Measurements from ENCODE around the gene PPFIA2. TPM values are rescaled to one million over a fixed set of nuclear protein-coding genes. Genes with fewer than 3 reads are reported as not detected.

Gene PPFIA2
- total and polyA plus RNA-seq, 5 donors, result 0.62 to 3.0 (median 0.89) TPM

DNA sequence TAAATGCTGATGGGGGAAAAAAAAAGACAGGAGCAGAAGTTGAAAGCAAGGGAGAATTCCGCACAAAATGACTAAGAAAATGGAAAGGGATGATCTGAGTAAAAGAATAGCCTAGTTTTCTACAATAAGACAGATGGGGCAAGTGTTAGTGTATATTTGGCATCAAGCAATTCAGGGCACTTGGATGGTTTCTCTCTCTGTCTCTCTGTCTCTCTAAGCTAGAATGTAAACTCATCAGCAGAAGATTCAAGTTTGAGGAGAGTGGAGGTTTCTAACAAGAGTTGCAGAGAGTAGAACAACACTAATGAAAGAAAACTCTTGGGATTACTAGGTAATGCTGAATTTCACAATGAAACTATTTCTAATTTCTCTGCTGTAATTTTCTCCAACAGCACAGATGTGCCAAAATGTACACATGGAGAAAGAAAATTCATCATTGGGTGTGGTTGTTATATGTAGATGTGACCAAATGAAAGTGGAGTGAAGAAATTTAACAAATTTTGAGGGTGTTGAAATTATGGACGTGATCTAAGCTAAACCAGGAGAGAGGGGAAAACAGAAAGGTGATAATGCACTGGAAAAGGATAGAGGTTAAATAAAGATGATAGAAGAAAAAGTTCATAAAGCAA, 444.1 kb downstream of the PPFIA2 start:
- DNase-seq (no peak), ATAC-seq (no peak)
- H3K27me3 ChIP-seq (ENCODE audit: control insufficient read depth, insufficient read depth), result no peaks in the 10 kb centered on the region
- 68% methylated on average over 2 of the region's 2 CpGs for WGBS
- H3K27ac ChIP-seq (ENCODE audit: low read length), result no peak overlapping the region
- intact Hi-C loops (cut with DNase I), result no loop called here
- H3K9me3 ChIP-seq (ENCODE audit: control insufficient read depth, low read length), result no peaks in the 10 kb centered on the region
- no peak overlapping the region for H3K4me3 ChIP-seq (ENCODE audit: low read length)
- no peaks in the 10 kb centered on the region for H3K4me1 ChIP-seq (ENCODE audit: control insufficient read depth, insufficient read depth, low read length)

DNA sequence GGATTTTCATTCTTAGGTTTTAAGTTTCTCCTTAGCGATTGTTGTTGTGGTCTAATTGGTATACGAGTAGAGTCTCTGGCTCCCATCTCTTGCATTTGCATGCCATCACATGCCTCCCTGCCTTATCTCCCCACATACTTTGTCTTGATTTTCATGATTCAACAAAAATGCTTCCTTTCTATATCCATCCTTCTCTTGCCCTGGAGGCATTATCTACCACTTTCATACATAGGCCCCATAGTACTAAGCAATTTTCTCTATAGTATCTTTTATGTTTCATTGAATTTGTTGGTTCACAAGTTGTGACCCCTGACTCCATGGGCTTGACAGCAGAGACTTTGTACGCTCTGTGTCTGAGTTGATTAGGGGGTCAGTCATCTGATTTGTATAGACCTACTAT, 455.2 kb downstream of the PPFIA2 start:
- Histone ChIP-seq H3K9me3 (ENCODE audit: control insufficient read depth, low read length) (no peaks in the 10 kb centered on the region), H3K4me1 (ENCODE audit: control insufficient read depth, insufficient read depth, low read length) (no peaks in the 10 kb centered on the region), H3K27ac (ENCODE audit: low read length) (no peak overlapping the region), H3K4me3 (ENCODE audit: low read length) (no peak overlapping the region), H3K27me3 (ENCODE audit: control insufficient read depth, insufficient read depth) (no peaks in the 10 kb centered on the region)
- WGBS, result 89% methylated on average over 3 of the region's 3 CpGs
- ATAC-seq, result no peak
- DNase-seq, result no peak
- intact Hi-C loops (cut with DNase I), result no loop called here

DNA sequence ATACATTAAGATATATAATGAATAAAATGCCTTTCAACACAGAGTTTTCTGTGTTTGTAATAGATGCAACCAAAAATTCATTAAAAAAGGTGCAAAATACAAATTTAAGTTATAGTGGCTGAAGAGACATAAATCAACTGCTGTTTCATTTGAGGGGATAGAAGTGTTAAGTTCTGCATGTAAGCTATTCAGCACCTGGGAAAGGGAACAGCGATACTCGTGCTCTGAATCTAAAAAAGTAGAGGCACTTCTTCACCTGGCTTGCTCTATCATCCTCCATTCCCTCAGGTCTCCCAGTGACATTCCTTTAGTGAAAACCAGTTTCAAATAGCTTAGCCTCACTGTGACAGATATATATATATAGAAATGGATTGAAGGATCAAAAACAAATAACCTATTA, 458.7 kb downstream of the PPFIA2 start:
- H3K4me3 ChIP-seq (ENCODE audit: low read length), result no peak overlapping the region

GRCh38 chr12:81297601-81298000, 461.5 kb downstream of the PPFIA2 start:
- ATAC-seq (no peak), DNase-seq (no peak)
- intact Hi-C loops (cut with DNase I), result no loop called here
- H3K4me1 ChIP-seq (ENCODE audit: control insufficient read depth, insufficient read depth, low read length), result no peaks in the 10 kb centered on the region
- no peak overlapping the region for H3K27ac ChIP-seq (ENCODE audit: low read length)
- no peaks in the 10 kb centered on the region for H3K9me3 ChIP-seq (ENCODE audit: control insufficient read depth, low read length)
- H3K4me3 ChIP-seq (ENCODE audit: low read length), result no peak overlapping the region
- H3K27me3 ChIP-seq (ENCODE audit: control insufficient read depth, insufficient read depth), result no peaks in the 10 kb centered on the region
- WGBS, result 55% methylated on average over 3 of the region's 3 CpGs

More for the DNA sequence above, 458.7 kb downstream of the PPFIA2 start:
- Histone ChIP-seq H3K27ac (ENCODE audit: low read length) (no peak overlapping the region), H3K4me1 (ENCODE audit: control insufficient read depth, insufficient read depth, low read length) (no peaks in the 10 kb centered on the region), H3K9me3 (ENCODE audit: control insufficient read depth, low read length) (no peaks in the 10 kb centered on the region), H3K27me3 (ENCODE audit: control insufficient read depth, insufficient read depth) (no peaks in the 10 kb centered on the region)
- intact Hi-C loops (cut with DNase I), result no loop called here
- no peak for ATAC-seq
- 41% methylated on average over 2 of the region's 2 CpGs for WGBS
- no peak for DNase-seq

DNA sequence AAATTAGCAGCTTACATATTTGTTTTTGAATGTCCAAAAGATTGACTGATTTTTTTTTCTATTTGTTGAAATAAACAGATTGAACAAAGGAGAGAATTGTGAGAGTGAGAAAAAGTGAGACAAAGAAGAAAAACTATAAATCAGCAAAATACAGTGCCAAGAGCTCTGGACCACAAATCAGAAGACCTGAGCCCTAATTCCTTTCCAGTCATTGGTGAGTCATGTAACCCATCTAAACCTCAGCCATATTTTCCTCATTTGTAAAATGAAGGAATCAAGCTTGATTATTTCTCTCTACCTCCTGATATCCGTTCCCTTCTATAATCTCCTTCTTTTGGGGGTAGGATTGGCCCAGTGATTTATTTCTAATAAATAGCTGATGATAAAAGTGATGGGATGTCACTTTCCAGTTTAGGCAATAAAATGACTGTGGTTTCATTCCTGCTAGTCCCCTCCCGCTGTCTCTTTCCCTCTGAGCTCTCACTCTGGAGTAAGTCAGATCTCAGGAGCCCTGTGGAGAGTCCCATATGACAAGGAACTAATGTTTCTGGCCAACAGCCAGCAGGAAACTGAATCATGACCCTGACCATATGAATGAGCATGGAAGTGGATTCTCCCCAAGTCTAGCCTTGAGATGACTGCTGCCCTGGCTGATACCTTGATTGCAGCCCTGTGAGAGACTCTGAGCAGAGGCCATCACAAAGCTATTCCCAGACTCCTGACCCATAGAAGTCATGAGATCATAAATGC, 462.4 kb downstream of the PPFIA2 start:
- ATAC-seq (no peak), DNase-seq (no peak)

DNA sequence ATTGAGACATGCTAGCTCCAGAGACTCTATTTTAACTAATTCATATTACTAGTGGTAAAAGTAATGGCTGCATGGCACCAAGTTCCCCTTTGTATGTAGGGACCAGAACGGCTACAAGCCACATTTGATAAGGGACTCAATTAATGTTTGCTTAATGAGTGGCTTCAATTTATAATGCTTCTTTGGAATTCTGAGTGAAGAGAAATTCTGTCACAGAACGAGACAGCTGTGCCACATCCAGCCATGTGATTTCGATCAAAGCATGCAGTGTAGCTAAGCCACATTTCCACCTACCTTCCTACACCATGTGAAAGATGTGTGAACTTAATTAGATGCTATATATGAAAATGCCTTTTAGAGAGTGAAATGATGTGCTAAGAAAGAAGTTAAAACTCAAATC, 463.9 kb downstream of the PPFIA2 start:
- 74% methylated on average over 3 of the region's 3 CpGs for WGBS
- ATAC-seq (no peak), DNase-seq (no peak)
- intact Hi-C loops (cut with DNase I), result no loop called here
- Histone ChIP-seq H3K27me3 (ENCODE audit: control insufficient read depth, insufficient read depth) (no peaks in the 10 kb centered on the region), H3K4me1 (ENCODE audit: control insufficient read depth, insufficient read depth, low read length) (no peaks in the 10 kb centered on the region), H3K4me3 (ENCODE audit: low read length) (no peak overlapping the region), H3K9me3 (ENCODE audit: control insufficient read depth, low read length) (no peaks in the 10 kb centered on the region), H3K27ac (ENCODE audit: low read length) (no peak overlapping the region)

More for the DNA sequence above, 462.4 kb downstream of the PPFIA2 start:
- Histone ChIP-seq H3K27me3 (ENCODE audit: control insufficient read depth, insufficient read depth) (no peaks in the 10 kb centered on the region), H3K9me3 (ENCODE audit: control insufficient read depth, low read length) (no peaks in the 10 kb centered on the region), H3K4me1 (ENCODE audit: control insufficient read depth, insufficient read depth, low read length) (no peaks in the 10 kb centered on the region), H3K4me3 (ENCODE audit: low read length) (no peak overlapping the region), H3K27ac (ENCODE audit: low read length) (no peak overlapping the region)
- intact Hi-C loops (cut with DNase I), result no loop called here
- WGBS, result 75% methylated on average over 2 of the region's 2 CpGs

DNA sequence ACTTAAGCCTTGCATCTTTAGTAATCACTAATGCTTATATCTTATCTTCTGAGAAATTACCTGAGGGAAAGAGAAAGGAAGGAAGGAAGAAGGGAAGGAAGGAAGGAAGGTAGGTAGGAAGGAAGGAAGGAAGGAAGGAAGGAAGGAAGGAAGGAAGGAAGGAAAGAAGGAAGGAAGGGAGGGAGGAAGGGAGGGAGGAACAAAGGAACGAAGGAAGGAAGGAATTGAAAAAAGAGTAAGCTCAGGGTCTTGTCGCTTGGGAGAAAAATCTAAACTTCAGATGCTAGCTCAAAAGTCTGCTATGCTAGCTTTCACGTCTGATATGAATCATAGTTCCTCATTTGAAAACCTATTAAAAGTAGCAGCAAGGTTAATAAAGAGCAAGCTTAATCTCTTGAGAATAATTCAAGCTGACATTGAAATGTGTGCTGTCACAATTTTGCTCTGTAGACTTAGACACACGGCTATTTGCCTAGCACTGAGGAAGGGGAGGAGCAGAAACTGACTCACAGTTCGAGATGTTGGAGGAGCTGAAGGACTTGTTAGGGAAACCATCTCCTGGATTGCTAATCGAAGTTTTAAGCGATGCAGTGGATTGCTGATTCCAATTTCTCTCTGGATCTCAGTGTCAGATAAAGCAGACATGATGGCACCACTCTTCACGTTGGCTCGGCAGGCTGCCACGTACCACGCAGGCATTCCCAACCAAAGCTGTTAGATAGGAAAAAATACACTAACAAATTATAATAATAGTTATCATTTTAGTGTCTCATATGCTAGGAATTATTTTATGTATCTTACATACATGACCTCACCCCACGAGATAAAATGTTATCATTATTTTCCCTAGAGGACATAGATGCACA, 464.6 kb downstream of the PPFIA2 start:
- H3K4me3 ChIP-seq (ENCODE audit: low read length), result no peak overlapping the region
- no peak for DNase-seq
- intact Hi-C loops (cut with DNase I), result no loop called here
- no peak overlapping the region for H3K27ac ChIP-seq (ENCODE audit: low read length)
- ATAC-seq, result no peak
- H3K27me3 ChIP-seq (ENCODE audit: control insufficient read depth, insufficient read depth), result no peaks in the 10 kb centered on the region
- WGBS, result 62% methylated on average over 12 of the region's 12 CpGs
- no peaks in the 10 kb centered on the region for H3K9me3 ChIP-seq (ENCODE audit: control insufficient read depth, low read length)
- no peaks in the 10 kb centered on the region for H3K4me1 ChIP-seq (ENCODE audit: control insufficient read depth, insufficient read depth, low read length)

- Histone ChIP-seq H3K9me3 (ENCODE audit: control insufficient read depth, low read length) (no peaks in the 10 kb centered on the region), H3K27me3 (ENCODE audit: control insufficient read depth, insufficient read depth) (no peaks in the 10 kb centered on the region), H3K27ac (ENCODE audit: low read length) (no peak overlapping the region), H3K4me1 (ENCODE audit: control insufficient read depth, insufficient read depth, low read length) (no peaks in the 10 kb centered on the region), H3K4me3 (ENCODE audit: low read length) (no peak overlapping the region)
- DNase-seq, result no peak
- intact Hi-C loops (cut with DNase I), result no loop called here
- ATAC-seq, result no peak
Observed at GRCh38 chr12:81288651-81289050, 470.5 kb downstream of the PPFIA2 start.

DNA sequence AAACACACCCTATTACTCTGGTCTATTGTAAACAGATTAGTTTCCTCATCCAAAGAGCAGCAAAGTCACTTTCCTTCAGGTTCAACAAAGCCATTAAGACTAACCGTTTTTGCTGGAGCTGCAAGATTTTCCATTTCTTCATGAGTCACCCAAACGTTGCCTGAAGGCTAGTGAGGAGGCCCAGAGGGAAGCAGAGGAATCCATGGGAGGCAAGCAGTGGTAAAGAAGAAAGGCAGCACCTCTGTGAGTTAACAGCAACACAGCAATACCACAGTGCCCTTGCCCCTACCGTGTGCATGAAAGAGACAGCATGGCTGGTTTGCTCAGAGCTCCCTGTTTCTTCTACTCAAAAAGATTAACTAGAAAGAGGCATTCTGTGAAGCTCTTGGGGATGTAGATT, 475.0 kb downstream of the PPFIA2 start:
- WGBS, result 51% methylated on average over 3 of the region's 3 CpGs
- H3K27ac ChIP-seq (ENCODE audit: low read length), result no peak overlapping the region
- intact Hi-C loops (cut with DNase I), result no loop called here
- ATAC-seq (no peak), DNase-seq (no peak)
- H3K9me3 ChIP-seq (ENCODE audit: control insufficient read depth, low read length), result no peaks in the 10 kb centered on the region
- no peaks in the 10 kb centered on the region for H3K27me3 ChIP-seq (ENCODE audit: control insufficient read depth, insufficient read depth)
- H3K4me3 ChIP-seq (ENCODE audit: low read length), result no peak overlapping the region
- no peaks in the 10 kb centered on the region for H3K4me1 ChIP-seq (ENCODE audit: control insufficient read depth, insufficient read depth, low read length)

DNA sequence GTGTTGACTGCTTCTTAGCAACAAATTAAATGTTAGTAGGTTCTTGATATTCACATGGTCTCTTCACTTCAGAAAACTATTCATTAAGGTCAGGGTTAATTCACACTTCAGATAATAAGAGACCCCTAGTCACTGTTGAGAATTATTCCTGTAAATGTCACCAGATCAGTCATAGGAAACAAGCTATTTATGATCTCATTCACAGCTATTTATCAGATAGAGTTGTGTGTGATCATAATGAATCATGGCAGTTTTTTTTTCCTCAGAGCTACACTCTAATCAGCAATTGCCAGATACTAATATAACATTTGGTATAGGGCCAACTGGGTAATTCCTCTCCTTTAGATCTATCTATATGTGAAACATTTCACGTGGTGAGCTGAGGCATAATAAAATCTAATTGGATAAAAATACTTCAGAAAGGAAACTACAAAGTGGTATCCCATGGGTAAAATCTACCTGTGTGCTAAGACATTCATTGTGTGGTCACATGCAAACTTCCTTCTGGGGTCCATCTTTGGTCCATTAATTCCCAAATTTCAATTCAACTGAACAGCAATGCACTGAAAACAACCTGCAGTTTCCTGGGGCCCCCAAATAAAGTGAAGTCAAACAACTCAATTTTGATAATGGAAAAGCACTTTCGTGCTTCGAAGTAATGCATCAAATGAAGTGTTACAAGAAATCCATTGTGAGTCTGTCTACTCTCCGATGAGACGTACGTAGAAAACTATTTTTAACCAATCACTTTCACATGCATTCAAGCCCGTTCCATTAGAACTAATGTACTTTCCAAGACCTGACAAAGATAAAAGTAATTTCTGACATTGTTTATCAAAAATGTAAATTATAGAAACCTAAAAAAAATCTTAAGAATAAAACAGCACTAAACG, 484.3 kb downstream of the PPFIA2 start:
- Histone ChIP-seq H3K27me3 (ENCODE audit: control insufficient read depth, insufficient read depth) (no peaks in the 10 kb centered on the region), H3K27ac (ENCODE audit: low read length) (no peak overlapping the region), H3K4me1 (ENCODE audit: control insufficient read depth, insufficient read depth, low read length) (no peaks in the 10 kb centered on the region), H3K4me3 (ENCODE audit: low read length) (no peak overlapping the region), H3K9me3 (ENCODE audit: control insufficient read depth, low read length) (no peaks in the 10 kb centered on the region)
- intact Hi-C loops (cut with DNase I), result no loop called here
- WGBS, result 71% methylated on average over 8 of the region's 8 CpGs
- DNase-seq, result no peak
- peak in 1 of 2 donors; percentile 61 for ATAC-seq
